ENCODE results near the gene RBFOX1.

DNA sequence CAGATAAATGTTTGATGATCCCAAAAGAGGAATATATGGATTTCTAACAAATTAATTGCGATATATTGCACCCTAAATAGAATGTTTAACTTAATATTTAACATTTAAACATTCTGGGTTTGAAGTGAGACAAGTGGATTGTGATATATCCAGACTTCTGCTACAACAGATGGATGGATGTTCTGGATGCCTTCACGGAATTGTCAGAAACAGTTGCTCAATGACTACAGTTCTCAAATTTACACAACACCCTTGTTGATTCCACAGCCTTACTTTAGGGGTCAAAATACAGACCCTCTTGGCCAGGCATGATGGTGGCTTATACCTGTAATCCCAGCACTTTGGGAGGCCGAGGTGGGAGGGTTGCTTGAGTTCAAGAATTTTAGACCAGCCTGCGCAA lies 250.8 kb downstream of the RBFOX1 start:
- TF ChIP-seq, protein P1, sequence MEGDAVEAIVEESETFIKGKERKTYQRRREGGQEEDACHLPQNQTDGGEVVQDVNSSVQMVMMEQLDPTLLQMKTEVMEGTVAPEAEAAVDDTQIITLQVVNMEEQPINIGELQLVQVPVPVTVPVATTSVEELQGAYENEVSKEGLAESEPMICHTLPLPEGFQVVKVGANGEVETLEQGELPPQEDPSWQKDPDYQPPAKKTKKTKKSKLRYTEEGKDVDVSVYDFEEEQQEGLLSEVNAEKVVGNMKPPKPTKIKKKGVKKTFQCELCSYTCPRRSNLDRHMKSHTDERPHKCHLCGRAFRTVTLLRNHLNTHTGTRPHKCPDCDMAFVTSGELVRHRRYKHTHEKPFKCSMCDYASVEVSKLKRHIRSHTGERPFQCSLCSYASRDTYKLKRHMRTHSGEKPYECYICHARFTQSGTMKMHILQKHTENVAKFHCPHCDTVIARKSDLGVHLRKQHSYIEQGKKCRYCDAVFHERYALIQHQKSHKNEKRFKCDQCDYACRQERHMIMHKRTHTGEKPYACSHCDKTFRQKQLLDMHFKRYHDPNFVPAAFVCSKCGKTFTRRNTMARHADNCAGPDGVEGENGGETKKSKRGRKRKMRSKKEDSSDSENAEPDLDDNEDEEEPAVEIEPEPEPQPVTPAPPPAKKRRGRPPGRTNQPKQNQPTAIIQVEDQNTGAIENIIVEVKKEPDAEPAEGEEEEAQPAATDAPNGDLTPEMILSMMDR (conservative IDR thresholded peaks at IDR 0.05; ENCODE audit: low read depth, low read length) = no peak
- TF ChIP-seq EZH2phosphoT487 (IDR thresholded peaks at IDR 0.05; ENCODE audit: borderline replicate concordance, low read length) = no peak
- no peak for TF ChIP-seq EZH2 (IDR thresholded peaks at IDR 0.05; ENCODE audit: low read length, unreplicated experiment)

All from PC-3 (cell line).